Thoracic aorta (tissue), 2 donors: ENCODE measurements around the gene GATAD2A. TPM values are rescaled to one million over a fixed set of nuclear protein-coding genes. Genes with fewer than 3 reads are reported as not detected.

Experiments used
- ATAC-seq: fragments of 150-250 bp; one replicate; pipeline ENCODE4 v1.8.0; 2017; ENCODE audit warnings: low read depth; ENCODE audit not compliant: insufficient number of reproducible peaks, low FRiP score
- DNase-seq: peaks from one replicate; pipeline ENCODE4 v3.0.0-alpha.2; 2020; ENCODE audit warnings: low spot score
- H3K27ac ChIP-seq, 2 donors: fragments of 200-600 bp; sonication (generic); 1 replicate in 1 of 2; 2 replicates in 1 of 2; pipeline ENCODE4 v1.5.1; 2016; ENCODE audit warnings: mild to moderate bottlenecking in 2 of 2, moderate library complexity in 2 of 2
- H3K27me3 ChIP-seq: fragments of 200-600 bp; sonication (generic); replicated peaks from 2 replicates; pipeline ENCODE4 v1.6.0; 2016; ENCODE audit warnings: mild to moderate bottlenecking; ENCODE audit not compliant: insufficient read depth
- H3K36me3 ChIP-seq: fragments of 200-600 bp; sonication (generic); one replicate; pipeline ENCODE4 v1.5.1; 2016
- H3K4me1 ChIP-seq, 2 donors: fragments of 200-600 bp; sonication (generic); 1 replicate in 1 of 2; 2 replicates in 1 of 2; pipeline versions ENCODE4 v1.5.1 to v1.6.0; 2016; ENCODE audit warnings: low read depth in 2 of 2, mild to moderate bottlenecking in 1 of 2; ENCODE audit not compliant: control insufficient read depth in 1 of 2
- H3K4me3 ChIP-seq: fragments of 200-600 bp; sonication (generic); 2 replicates; pipeline ENCODE4 v1.5.1; 2016; ENCODE audit warnings: mild to moderate bottlenecking
- H3K9me3 ChIP-seq: fragments of 200-600 bp; sonication (generic); 2 replicates; pipeline ENCODE4 v1.5.1; 2016
- CTCF ChIP-seq: fragments of 200-600 bp; sonication (generic); IDR thresholded peaks from one replicate; pipeline ENCODE4 v1.5.1; 2019; ENCODE audit warnings: antibody characterized with exemption
- total RNA-seq, 2 donors: library from RNA; depleted of rRNA; stranded (reverse); fragments of >200 nt; gene quantifications; one replicate each; pipeline versions ENCODE4 v1.1.0 to v1.2.3, GENCODE V29; 2016

The GATAD2A gene
- total RNA-seq, 2 donors from 2014 or later: 55.9 to 79.1 TPM

DNA sequence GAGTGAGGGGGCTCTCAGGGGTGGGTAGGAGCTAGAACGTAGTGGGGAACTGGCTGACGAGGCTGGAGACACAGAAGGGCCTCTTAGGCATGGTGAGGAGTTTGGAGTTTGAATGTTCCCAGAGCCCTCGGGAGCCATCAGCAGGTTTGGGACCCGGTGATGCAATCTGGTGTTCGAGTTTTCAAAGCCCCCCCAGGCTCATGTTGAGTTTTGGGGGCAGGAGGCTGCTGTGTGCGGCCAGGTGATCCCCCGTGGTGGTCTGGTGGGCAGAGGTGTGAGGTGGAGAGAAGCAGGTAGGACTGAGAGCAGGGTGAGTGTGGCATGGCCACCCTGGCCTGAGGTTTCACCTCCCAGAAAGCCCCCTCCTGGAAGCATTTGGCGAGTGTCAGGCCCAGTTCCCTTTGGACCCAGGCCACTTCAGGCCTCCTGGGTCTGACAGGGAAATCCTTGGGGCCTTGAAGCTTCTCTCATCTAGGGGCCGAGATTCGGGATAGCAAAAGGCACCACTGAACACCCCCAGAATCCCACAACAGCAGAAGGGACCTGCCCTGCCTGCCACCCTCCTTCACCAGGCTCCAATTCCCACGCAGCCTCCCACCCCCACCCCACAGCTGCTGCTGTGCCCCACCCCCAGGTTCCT, 124.4 kb downstream of the GATAD2A start:
- Histone ChIP-seq H3K9me3 (no peaks in the 10 kb centered on the region), H3K27me3 (no peaks in the 10 kb centered on the region), H3K4me1 (no peaks in the 10 kb centered on the region), H3K36me3 (peaks cover 17% of the 10 kb centered on the region), H3K4me3 (no peak overlapping the region), H3K27ac (no peak overlapping the region)
- ATAC-seq: no peak
- DNase-seq: no peak
- no peak for TF ChIP-seq CTCF

DNA sequence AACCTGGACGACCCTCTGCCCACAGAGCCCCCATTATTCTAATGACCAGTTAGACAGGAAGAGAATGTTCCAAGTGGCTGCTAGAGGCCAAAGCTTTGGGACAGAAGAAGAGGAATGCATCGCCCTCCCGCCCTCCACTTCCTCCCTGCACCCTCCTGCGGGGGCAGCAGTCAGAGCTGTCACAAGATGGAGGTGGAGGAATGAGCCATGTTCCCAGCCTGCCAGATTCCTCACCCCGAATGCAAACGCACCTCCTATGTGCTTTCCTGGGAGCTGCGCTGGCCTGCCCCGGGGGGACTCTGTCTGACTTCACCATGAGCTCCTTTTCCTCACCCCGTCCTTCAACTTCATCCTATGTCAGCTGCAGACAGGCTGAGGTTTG, 124.9 kb downstream of the GATAD2A start:
- DNase-seq (no peak), ATAC-seq (no peak)
- TF ChIP-seq CTCF: no peak
- H3K9me3 ChIP-seq: no peaks in the 10 kb centered on the region
- H3K4me3 ChIP-seq: no peak overlapping the region
- H3K27me3 ChIP-seq: no peaks in the 10 kb centered on the region
- H3K4me1 ChIP-seq: no peaks in the 10 kb centered on the region
- H3K36me3 ChIP-seq: peaks cover 17% of the 10 kb centered on the region
- no peak overlapping the region for H3K27ac ChIP-seq

DNA sequence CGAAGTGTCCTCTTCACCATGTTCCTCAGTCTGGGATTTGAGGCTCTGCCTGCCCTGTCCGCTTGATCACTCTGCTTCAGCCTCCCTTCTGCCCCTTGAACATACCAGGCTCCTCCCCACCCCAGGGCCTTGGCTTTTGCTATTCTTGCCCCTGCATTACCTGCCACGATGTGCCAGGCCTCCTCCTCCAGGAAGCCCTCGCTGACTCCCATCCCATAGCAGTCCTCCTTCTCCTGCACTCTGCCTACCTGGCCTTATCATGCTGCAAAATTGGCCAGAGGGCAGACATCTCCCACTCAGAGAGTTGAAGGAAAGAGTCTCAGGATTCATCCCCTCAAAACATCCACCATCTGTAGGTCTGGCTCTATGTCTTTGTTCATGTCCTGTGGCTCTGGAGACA, 125.4 kb downstream of the GATAD2A start:
- H3K4me3 ChIP-seq: no peak overlapping the region

GRCh38 chr19:19531951-19532805, 126.7 kb downstream of the GATAD2A start:
- peak overlapping the region; percentile 4 for H3K4me3 ChIP-seq
- no peaks in the 10 kb centered on the region for H3K9me3 ChIP-seq
- ATAC-seq (peak; percentile 55), DNase-seq (no peak)
- H3K27ac ChIP-seq: no peak overlapping the region
- no peaks in the 10 kb centered on the region for H3K4me1 ChIP-seq
- peaks cover 12% of the 10 kb centered on the region for H3K36me3 ChIP-seq
- peak; percentile 96 for TF ChIP-seq CTCF
- no peaks in the 10 kb centered on the region for H3K27me3 ChIP-seq

More for the DNA sequence above, 125.4 kb downstream of the GATAD2A start:
- Histone ChIP-seq H3K4me1 (no peaks in the 10 kb centered on the region), H3K27me3 (no peaks in the 10 kb centered on the region), H3K27ac (no peak overlapping the region), H3K9me3 (no peaks in the 10 kb centered on the region), H3K36me3 (peaks cover 15% of the 10 kb centered on the region)
- ATAC-seq (no peak), DNase-seq (no peak)
- TF ChIP-seq CTCF: no peak
